Neural progenitor cell (in vitro differentiated cells): ENCODE measurements around the gene RRH. TPM values are rescaled to one million over a fixed set of nuclear protein-coding genes. Genes with fewer than 3 reads are reported as not detected.

Source experiments
- DNase-seq: peaks from one replicate; pipeline ENCODE4 v3.0.0-alpha.2; 2016; ENCODE audit warnings: low spot score
- H2AFZ ChIP-seq: fragments of 200-600 bp; sonication (generic); replicated peaks from 2 replicates; pipeline ENCODE4 v1.6.1; 2016; ENCODE audit warnings: antibody characterized with exemption
- H3F3A ChIP-seq: fragments of 200-600 bp; sonication (generic); 2 replicates; pipeline ENCODE4 v1.6.1; 2016; ENCODE audit warnings: antibody characterized with exemption, low read depth
- H3K27ac ChIP-seq: fragments of 200-600 bp; sonication (generic); 2 replicates; pipeline ENCODE4 v1.5.1; 2016; ENCODE audit warnings: mild to moderate bottlenecking
- H3K27me3 ChIP-seq: fragments of 200-600 bp; sonication (generic); 2 replicates; pipeline ENCODE4 v1.6.1; 2016; ENCODE audit warnings: mild to moderate bottlenecking, moderate library complexity
- H3K36me3 ChIP-seq: fragments of 200-600 bp; sonication (generic); 2 replicates; pipeline ENCODE4 v1.5.1; 2016
- H3K4me1 ChIP-seq: fragments of 200-600 bp; sonication (generic); 2 replicates; pipeline ENCODE4 v1.6.1; 2016; ENCODE audit warnings: mixed run types
- H3K4me2 ChIP-seq: fragments of 200-600 bp; sonication (generic); 2 replicates; pipeline ENCODE4 v1.6.1; 2016
- H3K4me3 ChIP-seq: fragments of 200-600 bp; sonication (generic); 2 replicates; pipeline ENCODE4 v1.5.1; 2016
- H3K79me2 ChIP-seq: fragments of 200-600 bp; sonication (generic); 2 replicates; pipeline ENCODE4 v1.6.1; 2016; ENCODE audit warnings: low read depth
- H3K9ac ChIP-seq: fragments of 200-600 bp; sonication (generic); 2 replicates; pipeline ENCODE4 v1.6.1; 2016
- H3K9me3 ChIP-seq: fragments of 200-600 bp; sonication (generic); 2 replicates; pipeline ENCODE4 v1.5.1; 2016; ENCODE audit warnings: low read depth
- H4K20me1 ChIP-seq: fragments of 200-600 bp; sonication (generic); 2 replicates; pipeline ENCODE4 v1.6.1; 2016; ENCODE audit warnings: low read depth
- H3K27ac Mint-ChIP-seq: 3 replicates; pipeline ENCODE4 v1.8.0; 2021; ENCODE audit warnings: mixed read lengths
- H3K27me3 Mint-ChIP-seq: 2 replicates; pipeline ENCODE4 v1.8.0; 2022; ENCODE audit warnings: low read depth, mild to moderate bottlenecking, inconsistent platforms, moderate library complexity, mixed read lengths; ENCODE audit not compliant: insufficient read depth
- H3K36me3 Mint-ChIP-seq: 3 replicates; pipeline ENCODE4 v1.8.0; 2021; ENCODE audit warnings: mixed read lengths
- H3K4me1 Mint-ChIP-seq: 3 replicates; pipeline ENCODE4 v1.8.0; 2021; ENCODE audit warnings: mixed read lengths
- H3K4me3 Mint-ChIP-seq: 3 replicates; pipeline ENCODE4 v1.8.0; 2021; ENCODE audit warnings: mild to moderate bottlenecking, moderate library complexity, mixed read lengths
- H3K9me3 Mint-ChIP-seq: 3 replicates; pipeline ENCODE4 v1.8.0; 2020; ENCODE audit warnings: mixed read lengths
- CTCF ChIP-seq: fragments of 200-600 bp; sonication (generic); IDR thresholded peaks from 2 replicates; pipeline ENCODE4 v1.5.1; 2017; ENCODE audit warnings: antibody characterized with exemption, mild to moderate bottlenecking
- EZH2 ChIP-seq: fragments of 200-600 bp; sonication (generic); IDR thresholded peaks from 2 replicates; pipeline ENCODE4 v1.6.1; 2017; ENCODE audit warnings: antibody characterized with exemption, mild to moderate bottlenecking, moderate library complexity
- EZH2phosphoT487 ChIP-seq: fragments of 200-600 bp; sonication (generic); IDR thresholded peaks from 2 replicates; pipeline ENCODE4 v1.6.1; 2017; ENCODE audit warnings: antibody characterized with exemption
- total RNA-seq: library from RNA; depleted of rRNA; stranded (reverse); fragments of >200 nt; gene quantifications from 2 replicates; pipeline ENCODE4 v1.2.3, GENCODE V29; 2015; ENCODE audit warnings: low replicate concordance

RRH gene
- total RNA-seq, 1 donor from 2014 or later: not detected

GRCh38 chr4:109870061-109870460, 42.3 kb downstream of the RRH start:
- H3K9ac ChIP-seq: no peak overlapping the region
- no peak overlapping the region for H3K27ac Mint-ChIP-seq
- peaks cover 3% of the 10 kb centered on the region for H3K27me3 Mint-ChIP-seq
- H3K27me3 ChIP-seq: no peaks in the 10 kb centered on the region
- no peaks in the 10 kb centered on the region for H3K36me3 Mint-ChIP-seq
- no peak for DNase-seq
- TF ChIP-seq EZH2phosphoT487 (no peak), EZH2 (no peak), CTCF (no peak)
- no peaks in the 10 kb centered on the region for H3K36me3 ChIP-seq
- no peak overlapping the region for H3K4me3 Mint-ChIP-seq
- H4K20me1 ChIP-seq: no peaks in the 10 kb centered on the region
- H3K4me2 ChIP-seq: no peak overlapping the region
- H3K9me3 ChIP-seq: no peaks in the 10 kb centered on the region
- no peaks in the 10 kb centered on the region for H3K4me1 ChIP-seq
- H2AFZ ChIP-seq: no peak overlapping the region
- no peak overlapping the region for H3K27ac ChIP-seq
- no peaks in the 10 kb centered on the region for H3K4me1 Mint-ChIP-seq
- no peaks in the 10 kb centered on the region for H3F3A ChIP-seq
- peaks cover 1% of the 10 kb centered on the region for H3K9me3 Mint-ChIP-seq
- H3K4me3 ChIP-seq: no peak overlapping the region
- H3K79me2 ChIP-seq: no peaks in the 10 kb centered on the region

DNA sequence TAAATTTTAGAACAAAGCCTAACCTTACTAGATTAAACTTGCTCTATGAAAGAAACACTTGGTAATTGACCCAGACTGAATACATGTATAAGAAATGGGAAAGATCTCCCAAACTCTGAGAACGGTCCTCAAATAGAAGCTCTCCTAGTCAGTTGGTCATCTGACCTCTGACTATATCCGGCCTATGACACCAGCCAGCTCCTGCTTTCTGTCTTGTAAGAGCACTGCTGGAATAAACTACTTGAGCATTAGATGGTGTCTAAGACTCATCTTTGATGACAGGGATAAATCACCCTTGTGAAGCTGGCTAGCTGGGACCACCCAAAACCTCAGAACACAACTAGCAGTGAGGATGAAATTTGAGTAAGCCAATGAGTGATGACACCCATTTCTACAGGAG, 44.3 kb downstream of the RRH start:
- no peaks in the 10 kb centered on the region for H3K36me3 Mint-ChIP-seq
- peaks cover 4% of the 10 kb centered on the region for H3K9me3 Mint-ChIP-seq
- Histone ChIP-seq H3K79me2 (no peaks in the 10 kb centered on the region), H3K9me3 (no peaks in the 10 kb centered on the region), H4K20me1 (no peaks in the 10 kb centered on the region), H3K9ac (no peak overlapping the region), H3F3A (no peaks in the 10 kb centered on the region), H3K4me1 (no peaks in the 10 kb centered on the region), H3K27me3 (no peaks in the 10 kb centered on the region), H3K4me3 (no peak overlapping the region), H3K27ac (no peak overlapping the region), H3K36me3 (no peaks in the 10 kb centered on the region), H2AFZ (no peak overlapping the region), H3K4me2 (no peak overlapping the region)
- no peak for DNase-seq
- H3K27me3 Mint-ChIP-seq: peaks cover 3% of the 10 kb centered on the region
- TF ChIP-seq CTCF: no peak
- TF ChIP-seq EZH2: no peak
- H3K27ac Mint-ChIP-seq: no peak overlapping the region
- H3K4me3 Mint-ChIP-seq: no peak overlapping the region
- H3K4me1 Mint-ChIP-seq: no peaks in the 10 kb centered on the region

GRCh38 chr4:109872950-109873656, 45.3 kb downstream of the RRH start:
- Histone ChIP-seq H3K9ac (no peak overlapping the region), H3K27me3 (no peaks in the 10 kb centered on the region), H3K4me3 (no peak overlapping the region), H2AFZ (no peak overlapping the region), H3K9me3 (no peaks in the 10 kb centered on the region), H3K27ac (no peak overlapping the region), H4K20me1 (no peaks in the 10 kb centered on the region), H3K4me2 (no peak overlapping the region), H3F3A (no peaks in the 10 kb centered on the region), H3K79me2 (no peaks in the 10 kb centered on the region), H3K36me3 (no peaks in the 10 kb centered on the region), H3K4me1 (no peaks in the 10 kb centered on the region)
- Mint-ChIP-seq H3K27ac (no peak overlapping the region), H3K9me3 (peaks cover 4% of the 10 kb centered on the region), H3K4me3 (no peak overlapping the region), H3K36me3 (no peaks in the 10 kb centered on the region), H3K27me3 (peaks cover 3% of the 10 kb centered on the region), H3K4me1 (no peaks in the 10 kb centered on the region)
- no peak for DNase-seq
- TF ChIP-seq EZH2: no peak
- no peak for TF ChIP-seq EZH2phosphoT487
- no peak for TF ChIP-seq CTCF
